Tibial nerve (tissue), 4 donors: ENCODE data around the gene CTNNA2.

Experiments used
- CTCF ChIP-seq, 5 experiments: fragments of 200-600 bp in 3 of 5; fragments of 450-650 bp in 2 of 5; sonication (generic) in 3 of 5; IDR thresholded peaks; one replicate each; pipeline ENCODE4 v1.5.1; 2016 to 2019; ENCODE audit warnings: antibody characterized with exemption in 5 of 5, mild to moderate bottlenecking in 3 of 5, moderate library complexity in 2 of 5
- EP300 ChIP-seq, 2 donors: sonication (generic); formaldehyde crosslinking; IDR thresholded peaks; one replicate each; pipeline ENCODE4 v1.6.1; 2017; ENCODE audit warnings: antibody characterized with exemption in 2 of 2, mild to moderate bottlenecking in 1 of 2
- POLR2A ChIP-seq, 2 donors: fragments of 450-650 bp; IDR thresholded peaks; one replicate each; pipeline ENCODE4 v1.6.1; 2017; ENCODE audit warnings: antibody characterized with exemption in 2 of 2, mild to moderate bottlenecking in 2 of 2, moderate library complexity in 2 of 2

- TF ChIP-seq CTCF (IDR thresholded peaks at IDR 0.05) (no peak), POLR2A (IDR thresholded peaks at IDR 0.05) (no peak), EP300 (IDR thresholded peaks at IDR 0.05) (no peak)
Measured at GRCh38 chr2:80340022-80340421, 827.2 kb downstream of the CTNNA2 start.
